SK-N-SH (cell line): ENCODE measurements around the gene RUVBL1. TPM values are rescaled to one million over a fixed set of nuclear protein-coding genes. Genes with fewer than 3 reads are reported as not detected.

Source experiments
- CTCF ChIA-PET: fragments of 300-600, 350-600 bp; formaldehyde crosslinking; extraction: SDS; loops from one replicate; lab custom pipeline; 2021; lab: Yijun Ruan, JAX
- POLR2A ChIA-PET: fragments of 350-600 bp; sonication (Branson Sonifier 250); formaldehyde crosslinking; extraction: SDS; loops from one replicate; lab custom pipeline; 2020; ENCODE audit warnings: antibody characterized with exemption, inconsistent platforms; lab: Yijun Ruan, JAX
- DNase-seq: peaks from one replicate; pipeline ENCODE4 v3.0.0; 2012
- H2AFZ ChIP-seq: fragments of 200-600 bp; sonication (generic); 2 replicates; pipeline ENCODE4 v1.8.1; 2016; ENCODE audit warnings: antibody characterized with exemption, mild to moderate bottlenecking, low read depth
- H3F3A ChIP-seq: fragments of 200-600 bp; sonication (generic); replicated peaks from 2 replicates; pipeline ENCODE3; 2016; ENCODE audit warnings: antibody characterized with exemption, mild to moderate bottlenecking; ENCODE audit not compliant: insufficient read depth
- H3K27ac ChIP-seq, 2 experiments: fragments of 200-500 bp in 1 of 2; fragments of 200-600 bp in 1 of 2; sonication (Bioruptor generic) in 1 of 2; sonication (generic), shearing (Covaris generic) in 1 of 2; 2 replicates each; pipeline versions ENCODE4 v1.5.1 to v1.6.1; 2014 to 2016; ENCODE audit warnings: low read depth in 2 of 2, inconsistent platforms in 1 of 2, low read length in 1 of 2, mild to moderate bottlenecking in 1 of 2, mixed read lengths in 1 of 2
- H3K27me3 ChIP-seq: fragments of 200-600 bp; sonication (generic), shearing (Covaris generic); 2 replicates; pipeline ENCODE4 v1.6.1; 2016; ENCODE audit warnings: mixed run types; ENCODE audit not compliant: insufficient read depth
- H3K36me3 ChIP-seq, 2 experiments: fragments of 200-500 bp in 1 of 2; fragments of 200-600 bp in 1 of 2; sonication (Bioruptor generic) in 1 of 2; sonication (generic) in 1 of 2; replicated peaks in 1 of 2; 2 replicates each; pipeline versions ENCODE3 to v1.5.1; 2014 to 2016; ENCODE audit warnings: low read length in 1 of 2, mild to moderate bottlenecking in 1 of 2; ENCODE audit not compliant: insufficient read depth in 2 of 2, control insufficient read depth in 1 of 2
- H3K4me1 ChIP-seq, 2 experiments: fragments of 200-500 bp in 1 of 2; fragments of 200-600 bp in 1 of 2; sonication (Bioruptor generic) in 1 of 2; sonication (generic), shearing (Covaris generic) in 1 of 2; 2 replicates each; pipeline versions ENCODE4 v1.5.1 to v1.6.1; 2014 to 2016; ENCODE audit warnings: low read depth in 1 of 2, low read length in 1 of 2, mixed run types in 1 of 2; ENCODE audit not compliant: insufficient read depth in 2 of 2, control insufficient read depth in 1 of 2
- H3K4me2 ChIP-seq: fragments of 200-600 bp; sonication (generic), shearing (Covaris generic); 2 replicates; pipeline ENCODE4 v1.6.1; 2017; ENCODE audit warnings: mixed run types
- H3K4me3 ChIP-seq, 2 experiments: fragments of 200-500 bp in 1 of 2; fragments of 200-600 bp in 1 of 2; sonication (Bioruptor generic) in 1 of 2; sonication (generic), shearing (Covaris generic) in 1 of 2; 2 replicates each; pipeline versions ENCODE4 v1.5.1 to v1.8.1; 2014 to 2016; ENCODE audit warnings: low read depth in 2 of 2, inconsistent platforms in 1 of 2, low read length in 1 of 2, mild to moderate bottlenecking in 1 of 2, mixed read lengths in 1 of 2, moderate library complexity in 1 of 2
- H3K79me2 ChIP-seq: fragments of 200-600 bp; sonication (generic); 2 replicates; pipeline ENCODE4 v1.8.1; 2017; ENCODE audit warnings: mild to moderate bottlenecking; ENCODE audit not compliant: insufficient read depth
- H3K9ac ChIP-seq: fragments of 200-600 bp; sonication (generic); 2 replicates; pipeline ENCODE4 v1.6.1; 2017; ENCODE audit warnings: mixed run types
- H3K9me2 ChIP-seq: fragments of 200-600 bp; sonication (generic); 2 replicates; pipeline ENCODE4 v1.6.1; 2017; ENCODE audit warnings: mixed run types
- H3K9me3 ChIP-seq: fragments of 200-600 bp; sonication (generic); 2 replicates; pipeline ENCODE4 v1.6.1; 2017; ENCODE audit warnings: mixed run types, mild to moderate bottlenecking, moderate library complexity
- H4K20me1 ChIP-seq: fragments of 200-600 bp; sonication (generic); 2 replicates; pipeline ENCODE4 v1.6.1; 2017; ENCODE audit warnings: mild to moderate bottlenecking, mixed run types; ENCODE audit not compliant: insufficient read depth
- CTCF ChIP-seq: fragments of 200-600 bp; sonication (generic); IDR thresholded peaks from 2 replicates; pipeline ENCODE4 v1.6.1; 2017; ENCODE audit warnings: antibody characterized with exemption, mild to moderate bottlenecking, moderate library complexity
- EP300 ChIP-seq, 2 experiments: IDR thresholded peaks; 2 replicates each; pipeline versions ENCODE4 v1.4.0 to v1.6.1; 2012; ENCODE audit warnings: borderline replicate concordance in 1 of 2, low read depth in 1 of 2, low read length in 1 of 2
- FOSL2 ChIP-seq: IDR thresholded peaks from 2 replicates; pipeline ENCODE4 v1.4.0; 2012; ENCODE audit warnings: low read depth, mild to moderate bottlenecking, moderate library complexity, borderline replicate concordance
- GABPA ChIP-seq: IDR thresholded peaks from 2 replicates; pipeline ENCODE4 v1.4.0; 2012; ENCODE audit warnings: low read depth, mild to moderate bottlenecking
- MAX ChIP-seq: IDR thresholded peaks from 2 replicates; pipeline ENCODE4 v1.4.0; 2012; ENCODE audit warnings: low read depth
- RAD21 ChIP-seq: IDR thresholded peaks from 2 replicates; pipeline ENCODE4 v1.6.1; 2012; ENCODE audit warnings: mild to moderate bottlenecking, low read length
- REST ChIP-seq: IDR thresholded peaks from 2 replicates; pipeline ENCODE4 v1.6.1; 2012; ENCODE audit warnings: mild to moderate bottlenecking, low read depth, low read length, moderate library complexity
- RFX5 ChIP-seq: IDR thresholded peaks from 2 replicates; pipeline ENCODE4 v1.6.1; 2012; ENCODE audit warnings: mild to moderate bottlenecking, improper control_type of control experiment, low read length
- SIN3A ChIP-seq: IDR thresholded peaks from 2 replicates; pipeline ENCODE4 v1.6.1; 2012; ENCODE audit warnings: low read depth, mild to moderate bottlenecking, low read length, moderate library complexity, borderline replicate concordance
- TAF1 ChIP-seq: IDR thresholded peaks from 2 replicates; pipeline ENCODE4 v1.6.1; 2012; ENCODE audit warnings: low read depth, mild to moderate bottlenecking, low read length, moderate library complexity, borderline replicate concordance
- USF2 ChIP-seq: fragments of 150-350 bp; IDR thresholded peaks from 2 replicates; pipeline ENCODE4 v1.6.1; 2017; ENCODE audit warnings: antibody characterized with exemption, low read length, low read depth, borderline replicate concordance
- YY1 ChIP-seq: IDR thresholded peaks from 2 replicates; pipeline ENCODE4 v1.4.0; 2012; ENCODE audit warnings: low read depth, mild to moderate bottlenecking
- WGBS: methylation state at CpG from one replicate; pipeline ENCODE4 v1.1.6; 2017; ENCODE audit warnings: low lambda C conversion rate; 5-methylcytosine and 5-hydroxymethylcytosine counted together
- polyA plus RNA-seq, 3 experiments: library from polyadenylated mRNA; depleted of rRNA; stranded (reverse); fragments of >200 nt; gene quantifications; 2 replicates each; pipeline ENCODE4 v1.2.3, GENCODE V29; 2012

Gene RUVBL1
- polyA plus RNA-seq, 1 of the 3 experiments (the other 2 are of a cell fraction) = 140 TPM

- ChIA-PET POLR2A (no interaction called here), CTCF (interaction anchor here (1.3 to 3.8 kb wide), 3 partner anchors 11 to 23 kb away, joined by 3 to 17 read pairs (median 9); no protein-coding TSS in a partner anchor)
- Histone ChIP-seq H3K9me3 (no peaks in the 10 kb centered on the region), H3K4me3 (no peak overlapping the region), H3K9me2 (no peaks in the 10 kb centered on the region), H3K79me2 (peaks cover 6% of the 10 kb centered on the region; the same call in 1 of the 2 replicates), H3K9ac (no peak overlapping the region), H3K36me3 (peaks cover 4 to 64% of the 10 kb centered on the region in 2 experiments), H4K20me1 (peaks cover 26% of the 10 kb centered on the region), H3K4me1 (peaks cover 0 to 18% of the 10 kb centered on the region in 2 experiments; a peak in 3 of 4 replicates), H3K27ac (peak overlapping the region in 1 of 2 experiments; percentile 85; a peak in 1 of 4 replicates), H3K4me2 (no peak overlapping the region), H3K27me3 (no peaks in the 10 kb centered on the region), H2AFZ (no peak overlapping the region), H3F3A (peaks cover 20% of the 10 kb centered on the region)
- no peak for DNase-seq
- TF ChIP-seq RAD21 (no peak), YY1 (no peak), GABPA (no peak), FOSL2 (no peak), EP300 (IDR thresholded peaks at IDR 0.05; ENCODE audit: borderline replicate concordance in 1 of 2, low read depth in 1 of 2, low read length in 1 of 2) (no peak), REST (no peak), SIN3A (no peak), TAF1 (no peak), USF2 (no peak), MAX (no peak), RFX5 (no peak), CTCF (no peak)
- WGBS = 90% methylated on average over 6 of the region's 8 CpGs
Measured at GRCh38 chr3:128078875-128079274, 44.7 kb downstream of the RUVBL1 start.
